ENCODE measurements around the gene GABPB1.
A peak's percentile ranks its signal among the peaks of the same experiment; 100 is the strongest.

The GABPB1 gene

GRCh38 chr15:50229336-50229735, 125.7 kb downstream of the GABPB1 start:
- TF ChIP-seq CTCF (IDR thresholded peaks at IDR 0.05; ENCODE audit: low read depth, low read length, missing control alignments) = no peak
- DNase-seq = peak; percentile 26
- in situ Hi-C loops (cut with HindIII; ENCODE audit: low pct_ligation_motif_present, low sequenced_read_pairs) = no loop called here
- H3K4me3 ChIP-seq (ENCODE audit: low read depth, low read length) = no peak overlapping the region
- no peaks in the 10 kb centered on the region for H3K27me3 ChIP-seq (replicated peaks)
- no peak overlapping the region for H3K27ac ChIP-seq
- no peaks in the 10 kb centered on the region for H3K36me3 ChIP-seq (replicated peaks)

- Histone ChIP-seq H3K4me3 (ENCODE audit: low read depth, low read length) (no peak overlapping the region), H3K36me3 (replicated peaks) (no peaks in the 10 kb centered on the region), H3K27ac (no peak overlapping the region), H3K27me3 (replicated peaks) (no peaks in the 10 kb centered on the region)
- no peak for TF ChIP-seq CTCF (IDR thresholded peaks at IDR 0.05; ENCODE audit: low read depth, low read length, missing control alignments)
- in situ Hi-C loops (cut with HindIII; ENCODE audit: low pct_ligation_motif_present, low sequenced_read_pairs) = no loop called here
- DNase-seq = no peak
These were observed 126.1 kb downstream of the GABPB1 start for GRCh38 chr15:50228866-50229265.

GRCh38 chr15:50227076-50227475, 127.9 kb downstream of the GABPB1 start:
- H3K4me3 ChIP-seq (ENCODE audit: low read depth, low read length) = no peak overlapping the region
- peak; percentile 65 for DNase-seq
- TF ChIP-seq CTCF (IDR thresholded peaks at IDR 0.05; ENCODE audit: low read depth, low read length, missing control alignments) = no peak
- in situ Hi-C loops (cut with HindIII; ENCODE audit: low pct_ligation_motif_present, low sequenced_read_pairs) = no loop called here
- H3K27me3 ChIP-seq (replicated peaks) = no peaks in the 10 kb centered on the region
- no peak overlapping the region for H3K27ac ChIP-seq
- H3K36me3 ChIP-seq (replicated peaks) = no peaks in the 10 kb centered on the region

GRCh38 chr15:50225938-50226337, 129.1 kb downstream of the GABPB1 start:
- H3K27me3 ChIP-seq (replicated peaks) = no peaks in the 10 kb centered on the region
- in situ Hi-C loops (cut with HindIII; ENCODE audit: low pct_ligation_motif_present, low sequenced_read_pairs) = no loop called here
- no peak overlapping the region for H3K27ac ChIP-seq
- H3K4me3 ChIP-seq (ENCODE audit: low read depth, low read length) = no peak overlapping the region
- no peak for TF ChIP-seq CTCF (IDR thresholded peaks at IDR 0.05; ENCODE audit: low read depth, low read length, missing control alignments)
- no peaks in the 10 kb centered on the region for H3K36me3 ChIP-seq (replicated peaks)
- DNase-seq = no peak

Data from brain microvascular endothelial cell (primary cell).